Keratinocyte (primary cell): ENCODE measurements around the gene EYA3. TPM values are rescaled to one million over a fixed set of nuclear protein-coding genes. Genes with fewer than 3 reads are reported as not detected.

Experiments used
- DNase-seq: peaks from one replicate; pipeline ENCODE4 v3.0.0-alpha.2; 2011; ENCODE audit warnings: low read depth, missing footprints, low spot score
- FAIRE-seq: peaks from 2 replicates; lab custom pipeline; 2011; peaks lifted over from hg19 to GRCh38; lab: Jason Lieb, UNC
- H2AFZ ChIP-seq: 2 replicates; pipeline ENCODE4 v1.6.0; 2012; ENCODE audit warnings: low read length, control low read depth, inconsistent platforms; ENCODE audit not compliant: control insufficient read depth
- H3K27ac ChIP-seq: 2 replicates; pipeline ENCODE4 v1.5.1; 2011; ENCODE audit warnings: low read length; ENCODE audit not compliant: control insufficient read depth, insufficient read depth
- H3K27me3 ChIP-seq: 3 replicates; pipeline ENCODE4 v1.6.0; 2011; ENCODE audit warnings: low read length; ENCODE audit not compliant: control insufficient read depth, insufficient read depth; ENCODE audit errors: extremely low read depth
- H3K36me3 ChIP-seq, 2 experiments: 2 replicates in 1 of 2; 3 replicates in 1 of 2; pipeline ENCODE4 v1.5.1; 2011; ENCODE audit warnings: low read length in 2 of 2, mild to moderate bottlenecking in 1 of 2; ENCODE audit not compliant: control insufficient read depth in 2 of 2, insufficient read depth in 2 of 2; ENCODE audit errors: extremely low read depth in 1 of 2
- H3K4me1 ChIP-seq: 3 replicates; pipeline ENCODE4 v1.5.1; 2011; ENCODE audit warnings: low read length; ENCODE audit not compliant: control insufficient read depth, insufficient read depth; ENCODE audit errors: extremely low read depth
- H3K4me2 ChIP-seq: 3 replicates; pipeline ENCODE4 v1.6.0; 2011; ENCODE audit warnings: low read depth, low read length; ENCODE audit not compliant: control insufficient read depth, insufficient read depth; ENCODE audit errors: extremely low read depth
- H3K4me3 ChIP-seq, 3 experiments: fragments of 200-600 bp in 1 of 3; sonication (generic) in 1 of 3; 2 replicates in 2 of 3; 3 replicates in 1 of 3; pipeline ENCODE4 v1.5.1; 2011 to 2016; ENCODE audit warnings: low read length in 3 of 3, mild to moderate bottlenecking in 3 of 3, control low read depth in 2 of 3, inconsistent platforms in 1 of 3, low read depth in 1 of 3, mixed read lengths in 1 of 3, mixed run types in 1 of 3, moderate library complexity in 1 of 3; ENCODE audit not compliant: control insufficient read depth in 2 of 3, insufficient read depth in 2 of 3; ENCODE audit errors: extremely low read depth in 1 of 3
- H3K79me2 ChIP-seq: 2 replicates; pipeline ENCODE4 v1.6.0; 2012; ENCODE audit warnings: low read length; ENCODE audit not compliant: control insufficient read depth, insufficient read depth
- H3K9ac ChIP-seq: 3 replicates; pipeline ENCODE4 v1.6.0; 2011; ENCODE audit warnings: low read length; ENCODE audit not compliant: control insufficient read depth, insufficient read depth; ENCODE audit errors: extremely low read depth
- H3K9me1 ChIP-seq: 3 replicates; pipeline ENCODE4 v1.6.0; 2011; ENCODE audit warnings: low read length; ENCODE audit not compliant: control insufficient read depth, insufficient read depth; ENCODE audit errors: extremely low read depth
- H3K9me3 ChIP-seq: 2 replicates; pipeline ENCODE4 v1.5.1; 2012; ENCODE audit warnings: low read depth, low read length; ENCODE audit not compliant: control insufficient read depth
- H4K20me1 ChIP-seq: 3 replicates; pipeline ENCODE4 v1.6.0; 2011; ENCODE audit warnings: low read length; ENCODE audit not compliant: control insufficient read depth, insufficient read depth; ENCODE audit errors: extremely low read depth
- EZH2 ChIP-seq: IDR thresholded peaks from one replicate; pipeline ENCODE4 v1.6.1; 2012; ENCODE audit warnings: inconsistent platforms, mild to moderate bottlenecking, low read length, moderate library complexity
- dilution Hi-C: fragments of 300-500 bp; cut with MboI; formaldehyde crosslinking; loops from one replicate; pipeline ENCODE4 v1.7.0; 2020; ENCODE audit warnings: low sequenced_read_pairs; ENCODE audit not compliant: extremely low pct_ligation_motif_present
- polyA plus RNA-seq, 5 experiments: library from polyadenylated mRNA; depleted of rRNA in 3 of 5; stranded (reverse) in 3 of 5; stranded (forward) in 1 of 5; unstranded in 1 of 5; fragments of >200 nt; gene quantifications; 1 replicate in 1 of 5; 2 replicates in 3 of 5; 3 replicates in 1 of 5; pipeline versions ENCODE4 v1.2.1 to v1.2.3, GENCODE V29; 2011 to 2012; ENCODE audit warnings: missing spikeins in 2 of 5, low read depth in 1 of 5, low replicate concordance in 1 of 5
- TF ChIP-seq, protein P1 (sequence below), 3 experiments: IDR thresholded peaks in 1 of 3; conservative IDR thresholded peaks in 1 of 3; optimal IDR thresholded peaks in 1 of 3; 2 replicates in 2 of 3; 3 replicates in 1 of 3; pipeline versions ENCODE3 to v1.5.1; 2011; ENCODE audit warnings: low read length in 3 of 3, mild to moderate bottlenecking in 3 of 3, moderate library complexity in 2 of 3, control low read depth in 1 of 3, inconsistent platforms in 1 of 3; ENCODE audit not compliant: insufficient read depth in 2 of 3; ENCODE audit errors: extremely low read depth in 1 of 3

EYA3 gene
- polyA plus RNA-seq, 1 donor (not counting 4 experiments of a cell fraction or from before 2014, with no cell fraction given): 17.6 TPM

DNA sequence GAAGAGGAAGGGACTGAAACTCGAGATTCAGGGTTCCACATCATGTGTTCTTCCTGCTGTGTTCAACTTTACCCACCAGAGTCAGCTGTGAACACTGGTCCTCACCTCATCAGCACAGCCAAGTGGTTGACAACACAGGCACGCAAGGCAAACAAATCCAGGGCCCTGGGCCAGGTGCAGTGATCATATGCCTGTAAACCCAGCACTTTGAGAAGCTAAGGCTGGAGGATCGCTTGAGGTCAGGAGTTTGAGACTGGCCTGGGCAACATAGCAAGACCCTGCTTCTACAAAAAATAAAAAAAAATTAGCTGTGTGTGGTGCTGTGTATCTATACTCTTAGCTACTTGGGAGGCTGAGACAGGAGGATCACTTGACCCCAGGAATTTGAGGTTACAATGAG is 137.0 kb downstream of the EYA3 start:
- FAIRE-seq (no peak), DNase-seq (no peak)
- H3K9me1 ChIP-seq: no peaks in the 10 kb centered on the region
- TF ChIP-seq, protein P1, sequence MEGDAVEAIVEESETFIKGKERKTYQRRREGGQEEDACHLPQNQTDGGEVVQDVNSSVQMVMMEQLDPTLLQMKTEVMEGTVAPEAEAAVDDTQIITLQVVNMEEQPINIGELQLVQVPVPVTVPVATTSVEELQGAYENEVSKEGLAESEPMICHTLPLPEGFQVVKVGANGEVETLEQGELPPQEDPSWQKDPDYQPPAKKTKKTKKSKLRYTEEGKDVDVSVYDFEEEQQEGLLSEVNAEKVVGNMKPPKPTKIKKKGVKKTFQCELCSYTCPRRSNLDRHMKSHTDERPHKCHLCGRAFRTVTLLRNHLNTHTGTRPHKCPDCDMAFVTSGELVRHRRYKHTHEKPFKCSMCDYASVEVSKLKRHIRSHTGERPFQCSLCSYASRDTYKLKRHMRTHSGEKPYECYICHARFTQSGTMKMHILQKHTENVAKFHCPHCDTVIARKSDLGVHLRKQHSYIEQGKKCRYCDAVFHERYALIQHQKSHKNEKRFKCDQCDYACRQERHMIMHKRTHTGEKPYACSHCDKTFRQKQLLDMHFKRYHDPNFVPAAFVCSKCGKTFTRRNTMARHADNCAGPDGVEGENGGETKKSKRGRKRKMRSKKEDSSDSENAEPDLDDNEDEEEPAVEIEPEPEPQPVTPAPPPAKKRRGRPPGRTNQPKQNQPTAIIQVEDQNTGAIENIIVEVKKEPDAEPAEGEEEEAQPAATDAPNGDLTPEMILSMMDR (optimal IDR thresholded peaks at IDR 0.05 in 1 of 3, IDR thresholded peaks at IDR 0.05 in 1 of 3, conservative IDR thresholded peaks at IDR 0.05 in 1 of 3; ENCODE audit: extremely low read depth in 1 of 3, insufficient read depth in 2 of 3, low read length in 3 of 3): no peak
- no peaks in the 10 kb centered on the region for H3K4me1 ChIP-seq
- H3K36me3 ChIP-seq: no peaks in the 10 kb centered on the region
- H3K4me2 ChIP-seq: no peak overlapping the region
- H3K9ac ChIP-seq: no peak overlapping the region
- peaks cover 15% of the 10 kb centered on the region for H3K27me3 ChIP-seq
- no peaks in the 10 kb centered on the region for H3K9me3 ChIP-seq
- no peak overlapping the region for H3K4me3 ChIP-seq
- no peaks in the 10 kb centered on the region for H3K79me2 ChIP-seq
- H3K27ac ChIP-seq: no peak overlapping the region
- H2AFZ ChIP-seq: no peak overlapping the region
- no peaks in the 10 kb centered on the region for H4K20me1 ChIP-seq
- dilution Hi-C loops: no loop called here

DNA sequence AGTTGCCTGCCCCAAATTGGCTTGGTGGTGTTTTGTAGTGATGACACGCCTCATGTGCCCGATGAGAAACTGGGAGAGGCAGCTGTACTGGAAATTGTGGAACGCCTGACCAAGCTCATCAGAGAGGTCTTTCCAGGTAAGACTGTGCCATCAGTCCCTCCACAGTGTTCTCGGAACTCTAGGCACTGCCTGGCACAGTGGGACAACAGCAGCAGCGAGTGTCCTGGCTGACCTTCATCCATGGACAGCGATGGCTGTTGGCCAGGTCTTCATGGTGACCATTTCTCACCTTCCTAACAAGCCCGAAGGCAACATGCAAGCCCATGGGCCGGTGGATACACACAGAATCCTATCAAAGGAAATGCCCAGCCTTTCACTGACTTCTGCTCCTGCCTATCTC is 139.4 kb downstream of the EYA3 start:
- no peaks in the 10 kb centered on the region for H3K4me1 ChIP-seq
- no peaks in the 10 kb centered on the region for H3K9me1 ChIP-seq
- H3K79me2 ChIP-seq: no peaks in the 10 kb centered on the region
- H3K9me3 ChIP-seq: no peaks in the 10 kb centered on the region
- H2AFZ ChIP-seq: no peak overlapping the region
- FAIRE-seq (no peak), DNase-seq (no peak)
- no peak overlapping the region for H3K4me2 ChIP-seq
- dilution Hi-C loops: no loop called here
- no peak overlapping the region for H3K27ac ChIP-seq
- H3K36me3 ChIP-seq: no peaks in the 10 kb centered on the region
- no peak overlapping the region for H3K9ac ChIP-seq
- peaks cover 14% of the 10 kb centered on the region for H3K27me3 ChIP-seq
- TF ChIP-seq, protein P1 (optimal IDR thresholded peaks at IDR 0.05 in 1 of 3, IDR thresholded peaks at IDR 0.05 in 1 of 3, conservative IDR thresholded peaks at IDR 0.05 in 1 of 3; ENCODE audit: extremely low read depth in 1 of 3, insufficient read depth in 2 of 3, low read length in 3 of 3): no peak
- TF ChIP-seq EZH2: no peak
- no peak overlapping the region for H3K4me3 ChIP-seq
- H4K20me1 ChIP-seq: no peaks in the 10 kb centered on the region
